Keratinocyte (primary cell): ENCODE results near the gene TCFL5. TPM values are rescaled to one million over a fixed set of nuclear protein-coding genes. Genes with fewer than 3 reads are reported as not detected.

Experiments used
- DNase-seq: peaks from one replicate; pipeline ENCODE4 v3.0.0-alpha.2; 2011; ENCODE audit warnings: low read depth, missing footprints, low spot score
- FAIRE-seq: peaks from 2 replicates; lab custom pipeline; 2011; peaks lifted over from hg19 to GRCh38; lab: Jason Lieb, UNC
- H2AFZ ChIP-seq: 2 replicates; pipeline ENCODE4 v1.6.0; 2012; ENCODE audit warnings: low read length, control low read depth, inconsistent platforms; ENCODE audit not compliant: control insufficient read depth
- H3K27ac ChIP-seq: 2 replicates; pipeline ENCODE4 v1.5.1; 2011; ENCODE audit warnings: low read length; ENCODE audit not compliant: control insufficient read depth, insufficient read depth
- H3K27me3 ChIP-seq: 3 replicates; pipeline ENCODE4 v1.6.0; 2011; ENCODE audit warnings: low read length; ENCODE audit not compliant: control insufficient read depth, insufficient read depth; ENCODE audit errors: extremely low read depth
- H3K36me3 ChIP-seq, 2 experiments: 2 replicates in 1 of 2; 3 replicates in 1 of 2; pipeline ENCODE4 v1.5.1; 2011; ENCODE audit warnings: low read length in 2 of 2, mild to moderate bottlenecking in 1 of 2; ENCODE audit not compliant: control insufficient read depth in 2 of 2, insufficient read depth in 2 of 2; ENCODE audit errors: extremely low read depth in 1 of 2
- H3K4me1 ChIP-seq: 3 replicates; pipeline ENCODE4 v1.5.1; 2011; ENCODE audit warnings: low read length; ENCODE audit not compliant: control insufficient read depth, insufficient read depth; ENCODE audit errors: extremely low read depth
- H3K4me2 ChIP-seq: 3 replicates; pipeline ENCODE4 v1.6.0; 2011; ENCODE audit warnings: low read depth, low read length; ENCODE audit not compliant: control insufficient read depth, insufficient read depth; ENCODE audit errors: extremely low read depth
- H3K4me3 ChIP-seq, 3 experiments: fragments of 200-600 bp in 1 of 3; sonication (generic) in 1 of 3; 2 replicates in 2 of 3; 3 replicates in 1 of 3; pipeline ENCODE4 v1.5.1; 2011 to 2016; ENCODE audit warnings: low read length in 3 of 3, mild to moderate bottlenecking in 3 of 3, control low read depth in 2 of 3, inconsistent platforms in 1 of 3, low read depth in 1 of 3, mixed read lengths in 1 of 3, mixed run types in 1 of 3, moderate library complexity in 1 of 3; ENCODE audit not compliant: control insufficient read depth in 2 of 3, insufficient read depth in 2 of 3; ENCODE audit errors: extremely low read depth in 1 of 3
- H3K79me2 ChIP-seq: 2 replicates; pipeline ENCODE4 v1.6.0; 2012; ENCODE audit warnings: low read length; ENCODE audit not compliant: control insufficient read depth, insufficient read depth
- H3K9ac ChIP-seq: 3 replicates; pipeline ENCODE4 v1.6.0; 2011; ENCODE audit warnings: low read length; ENCODE audit not compliant: control insufficient read depth, insufficient read depth; ENCODE audit errors: extremely low read depth
- H3K9me1 ChIP-seq: 3 replicates; pipeline ENCODE4 v1.6.0; 2011; ENCODE audit warnings: low read length; ENCODE audit not compliant: control insufficient read depth, insufficient read depth; ENCODE audit errors: extremely low read depth
- H3K9me3 ChIP-seq: 2 replicates; pipeline ENCODE4 v1.5.1; 2012; ENCODE audit warnings: low read depth, low read length; ENCODE audit not compliant: control insufficient read depth
- H4K20me1 ChIP-seq: 3 replicates; pipeline ENCODE4 v1.6.0; 2011; ENCODE audit warnings: low read length; ENCODE audit not compliant: control insufficient read depth, insufficient read depth; ENCODE audit errors: extremely low read depth
- EZH2 ChIP-seq: IDR thresholded peaks from one replicate; pipeline ENCODE4 v1.6.1; 2012; ENCODE audit warnings: inconsistent platforms, mild to moderate bottlenecking, low read length, moderate library complexity
- dilution Hi-C: fragments of 300-500 bp; cut with MboI; formaldehyde crosslinking; loops from one replicate; pipeline ENCODE4 v1.7.0; 2020; ENCODE audit warnings: low sequenced_read_pairs; ENCODE audit not compliant: extremely low pct_ligation_motif_present
- polyA plus RNA-seq, 5 experiments: library from polyadenylated mRNA; depleted of rRNA in 3 of 5; stranded (reverse) in 3 of 5; stranded (forward) in 1 of 5; unstranded in 1 of 5; fragments of >200 nt; gene quantifications; 1 replicate in 1 of 5; 2 replicates in 3 of 5; 3 replicates in 1 of 5; pipeline versions ENCODE4 v1.2.1 to v1.2.3, GENCODE V29; 2011 to 2012; ENCODE audit warnings: missing spikeins in 2 of 5, low read depth in 1 of 5, low replicate concordance in 1 of 5
- TF ChIP-seq, protein P1 (sequence below), 3 experiments: IDR thresholded peaks in 1 of 3; conservative IDR thresholded peaks in 1 of 3; optimal IDR thresholded peaks in 1 of 3; 2 replicates in 2 of 3; 3 replicates in 1 of 3; pipeline versions ENCODE3 to v1.5.1; 2011; ENCODE audit warnings: low read length in 3 of 3, mild to moderate bottlenecking in 3 of 3, moderate library complexity in 2 of 3, control low read depth in 1 of 3, inconsistent platforms in 1 of 3; ENCODE audit not compliant: insufficient read depth in 2 of 3; ENCODE audit errors: extremely low read depth in 1 of 3

Gene TCFL5
- polyA plus RNA-seq, 1 donor (not counting 4 experiments of a cell fraction or from before 2014, with no cell fraction given): 14.6 TPM

DNA sequence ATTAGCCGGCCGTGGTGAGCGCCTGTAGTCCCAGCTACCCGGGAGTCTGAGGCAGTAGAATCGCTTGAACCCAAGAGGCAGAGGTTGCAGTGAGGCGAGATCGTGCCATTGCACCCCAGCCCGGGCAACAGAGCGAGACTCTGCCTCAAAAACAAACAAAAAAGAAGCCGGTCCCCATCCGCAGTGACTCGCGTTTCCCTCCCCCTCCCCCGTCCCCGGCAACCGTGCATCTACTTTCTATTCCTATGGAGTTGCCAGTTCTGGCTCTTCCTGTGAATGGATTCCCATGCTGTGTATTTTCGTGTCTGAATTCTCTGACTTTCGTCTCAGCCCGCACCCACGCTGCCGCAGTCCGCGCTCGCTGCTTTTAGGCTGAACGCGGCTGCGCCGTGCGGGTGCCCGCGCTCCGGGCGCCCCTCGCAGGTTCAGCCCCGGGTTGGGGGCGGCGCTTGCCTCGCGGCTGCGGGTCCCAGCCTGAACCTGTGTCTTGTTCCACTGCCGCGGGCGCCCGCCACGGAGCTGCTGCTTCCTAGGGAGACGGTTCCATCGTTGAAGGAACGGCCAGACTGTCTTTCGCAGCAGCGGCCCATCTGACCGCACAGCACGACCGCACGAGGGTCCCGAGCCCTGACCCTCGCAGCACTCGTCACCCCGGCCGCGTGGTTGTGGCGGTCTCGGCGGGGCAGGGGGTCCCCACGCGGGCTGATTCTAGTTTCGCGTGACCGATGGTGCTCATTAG lies 66.4 kb downstream of the TCFL5 start:
- H4K20me1 ChIP-seq: no peaks in the 10 kb centered on the region
- peak overlapping the region; percentile 72 for H3K9ac ChIP-seq
- peak overlapping the region; percentile 85 for H3K4me2 ChIP-seq
- H2AFZ ChIP-seq: peak overlapping the region; percentile 90
- peaks cover 34% of the 10 kb centered on the region for H3K4me1 ChIP-seq
- H3K27ac ChIP-seq: peak overlapping the region; percentile 62
- dilution Hi-C loops: no loop called here
- H3K9me1 ChIP-seq: peaks cover 3% of the 10 kb centered on the region
- H3K36me3 ChIP-seq: peaks cover 16 to 18% of the 10 kb centered on the region in 2 experiments
- TF ChIP-seq, protein P1, sequence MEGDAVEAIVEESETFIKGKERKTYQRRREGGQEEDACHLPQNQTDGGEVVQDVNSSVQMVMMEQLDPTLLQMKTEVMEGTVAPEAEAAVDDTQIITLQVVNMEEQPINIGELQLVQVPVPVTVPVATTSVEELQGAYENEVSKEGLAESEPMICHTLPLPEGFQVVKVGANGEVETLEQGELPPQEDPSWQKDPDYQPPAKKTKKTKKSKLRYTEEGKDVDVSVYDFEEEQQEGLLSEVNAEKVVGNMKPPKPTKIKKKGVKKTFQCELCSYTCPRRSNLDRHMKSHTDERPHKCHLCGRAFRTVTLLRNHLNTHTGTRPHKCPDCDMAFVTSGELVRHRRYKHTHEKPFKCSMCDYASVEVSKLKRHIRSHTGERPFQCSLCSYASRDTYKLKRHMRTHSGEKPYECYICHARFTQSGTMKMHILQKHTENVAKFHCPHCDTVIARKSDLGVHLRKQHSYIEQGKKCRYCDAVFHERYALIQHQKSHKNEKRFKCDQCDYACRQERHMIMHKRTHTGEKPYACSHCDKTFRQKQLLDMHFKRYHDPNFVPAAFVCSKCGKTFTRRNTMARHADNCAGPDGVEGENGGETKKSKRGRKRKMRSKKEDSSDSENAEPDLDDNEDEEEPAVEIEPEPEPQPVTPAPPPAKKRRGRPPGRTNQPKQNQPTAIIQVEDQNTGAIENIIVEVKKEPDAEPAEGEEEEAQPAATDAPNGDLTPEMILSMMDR (optimal IDR thresholded peaks at IDR 0.05 in 1 of 3, IDR thresholded peaks at IDR 0.05 in 1 of 3, conservative IDR thresholded peaks at IDR 0.05 in 1 of 3; ENCODE audit: extremely low read depth in 1 of 3, insufficient read depth in 2 of 3, low read length in 3 of 3): no peak
- no peak for TF ChIP-seq EZH2
- peak overlapping the region; percentile 28 to 51 (median 34) for H3K4me3 ChIP-seq
- peaks cover 13% of the 10 kb centered on the region for H3K79me2 ChIP-seq
- no peaks in the 10 kb centered on the region for H3K27me3 ChIP-seq
- DNase-seq: no peak
- no peak for FAIRE-seq
- H3K9me3 ChIP-seq: no peaks in the 10 kb centered on the region

DNA sequence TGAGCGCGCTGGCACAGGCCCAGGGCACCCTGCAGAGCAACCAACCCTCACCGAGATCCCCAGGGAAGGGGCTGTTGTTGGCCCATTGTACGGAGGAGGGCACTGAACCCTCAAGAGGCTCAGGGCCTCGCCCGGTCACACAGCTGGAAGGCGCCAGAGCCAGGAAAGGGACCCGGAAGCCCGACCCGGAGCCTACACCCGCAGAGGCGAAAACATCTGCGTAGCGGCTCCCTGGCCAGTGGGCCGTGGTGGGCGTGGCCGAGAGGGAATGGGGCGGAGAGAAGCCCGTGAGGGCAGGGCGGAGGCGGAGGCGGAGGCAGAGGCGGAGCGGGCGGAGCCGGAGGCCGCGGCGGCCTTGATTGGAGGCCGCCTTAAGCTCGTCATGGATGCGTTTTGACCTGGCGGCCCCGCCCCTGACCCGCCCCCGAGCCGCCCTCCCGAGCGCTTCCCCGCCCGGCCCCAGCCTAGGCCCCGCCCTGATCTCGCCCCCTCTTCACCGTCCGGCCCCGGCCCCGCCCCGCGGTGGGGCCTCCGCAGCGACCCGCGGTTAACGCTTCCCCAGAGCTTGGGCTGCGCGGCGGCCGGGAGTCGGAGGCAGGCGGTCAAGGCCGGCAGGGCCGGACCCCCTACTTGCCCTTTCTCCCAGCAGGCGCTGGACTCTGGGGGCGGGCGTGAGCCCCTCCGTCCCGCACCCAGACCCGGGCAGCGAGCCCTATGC lies 67.5 kb downstream of the TCFL5 start:
- no peak for FAIRE-seq
- peaks cover 3% of the 10 kb centered on the region for H3K9me1 ChIP-seq
- DNase-seq: no peak
- dilution Hi-C loops: no loop called here
- TF ChIP-seq EZH2: no peak
- TF ChIP-seq, protein P1 (optimal IDR thresholded peaks at IDR 0.05 in 1 of 3, IDR thresholded peaks at IDR 0.05 in 1 of 3, conservative IDR thresholded peaks at IDR 0.05 in 1 of 3; ENCODE audit: extremely low read depth in 1 of 3, insufficient read depth in 2 of 3, low read length in 3 of 3): no peak
- H3K4me2 ChIP-seq: peak overlapping the region; percentile 85
- peaks cover 34% of the 10 kb centered on the region for H3K4me1 ChIP-seq
- H3K9me3 ChIP-seq: no peaks in the 10 kb centered on the region
- H3K27ac ChIP-seq: peak overlapping the region; percentile 61
- H4K20me1 ChIP-seq: no peaks in the 10 kb centered on the region
- peaks cover 11% of the 10 kb centered on the region in 2 experiments for H3K36me3 ChIP-seq
- peak overlapping the region; percentile 60 for H3K9ac ChIP-seq
- H2AFZ ChIP-seq: peak overlapping the region; percentile 81
- no peaks in the 10 kb centered on the region for H3K27me3 ChIP-seq
- H3K79me2 ChIP-seq: peaks cover 13% of the 10 kb centered on the region
- peak overlapping the region; percentile 28 to 56 (median 51) for H3K4me3 ChIP-seq
